ENCODE results near the gene HDDC3.

Gene HDDC3

DNA sequence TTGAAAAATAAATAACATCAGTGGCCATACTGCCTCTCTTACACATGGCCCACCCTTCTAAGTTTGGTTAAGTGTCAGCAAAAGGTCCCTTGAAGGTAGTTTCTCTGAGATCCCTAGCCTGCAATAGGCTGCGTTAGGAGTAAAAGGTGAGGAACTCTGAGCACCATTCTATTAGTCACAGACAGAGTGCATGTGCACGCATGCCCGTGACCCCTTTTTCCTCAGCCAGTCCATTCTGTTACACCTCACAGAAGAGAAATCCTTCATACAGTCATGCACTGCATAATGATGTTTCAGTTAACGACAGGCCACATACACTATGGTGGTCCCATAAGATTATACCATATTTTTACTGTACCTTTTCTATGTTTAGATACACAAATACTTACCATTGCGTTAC lies 34.9 kb upstream of the HDDC3 start:
- no peak overlapping the region for H2AK5ac ChIP-seq (ENCODE audit: low read length, severe bottlenecking)
- H3K27ac ChIP-seq (ENCODE audit: low read length, poor library complexity, severe bottlenecking), result no peak overlapping the region
- H3K4ac ChIP-seq (ENCODE audit: low read depth in 1 of 2, low read length in 2 of 2), result no peak overlapping the region
- H3K4me1 ChIP-seq (ENCODE audit: control insufficient read depth, insufficient read depth, low read depth, low read length), result no peaks in the 10 kb centered on the region
- H3K23ac ChIP-seq (ENCODE audit: low read length in 2 of 2), result no peak overlapping the region
- 98% methylated on average over 5 of the region's 5 CpGs for WGBS
- H3K4me3 ChIP-seq (ENCODE audit: insufficient read depth in 1 of 2, low read depth in 1 of 2, low read length in 2 of 2), result no peak overlapping the region
- no peak overlapping the region for H2BK15ac ChIP-seq (ENCODE audit: low read depth, poor library complexity, severe bottlenecking)
- peaks cover 9 to 66% of the 10 kb centered on the region in 2 experiments for H3K36me3 ChIP-seq (ENCODE audit: control insufficient read depth in 1 of 2, insufficient read depth in 2 of 2, low read depth in 1 of 2, low read length in 2 of 2)
- H3K27me3 ChIP-seq (ENCODE audit: control insufficient read depth in 1 of 2, insufficient read depth in 1 of 2, low read length in 2 of 2), result no peaks in the 10 kb centered on the region
- H2BK12ac ChIP-seq (ENCODE audit: low read length in 2 of 2), result no peak overlapping the region
- H3K79me1 ChIP-seq (replicated peaks; ENCODE audit: low read length, poor library complexity, severe bottlenecking), result peaks cover 2% of the 10 kb centered on the region
- no peak overlapping the region for H3K9ac ChIP-seq (ENCODE audit: low read length)
- DNase-seq, result no peak
- H3K4me2 ChIP-seq (ENCODE audit: low read length, poor library complexity, severe bottlenecking), result no peak overlapping the region
- no peak overlapping the region for H4K91ac ChIP-seq (ENCODE audit: low read length)
- no peak overlapping the region for H2BK120ac ChIP-seq (ENCODE audit: low read depth, low read length)
- no peak overlapping the region for H2AFZ ChIP-seq (ENCODE audit: low read depth, low read length)
- no peak overlapping the region for H3K18ac ChIP-seq (ENCODE audit: low read depth in 1 of 2, low read length in 2 of 2)
- H3K9me3 ChIP-seq (ENCODE audit: control insufficient read depth, low read length), result no peaks in the 10 kb centered on the region
- H2BK5ac ChIP-seq (ENCODE audit: low read depth, low read length, poor library complexity, severe bottlenecking), result no peak overlapping the region
- H3K14ac ChIP-seq (ENCODE audit: low read length in 2 of 2), result no peak overlapping the region
- no peak overlapping the region for H4K8ac ChIP-seq (ENCODE audit: low read length)

DNA sequence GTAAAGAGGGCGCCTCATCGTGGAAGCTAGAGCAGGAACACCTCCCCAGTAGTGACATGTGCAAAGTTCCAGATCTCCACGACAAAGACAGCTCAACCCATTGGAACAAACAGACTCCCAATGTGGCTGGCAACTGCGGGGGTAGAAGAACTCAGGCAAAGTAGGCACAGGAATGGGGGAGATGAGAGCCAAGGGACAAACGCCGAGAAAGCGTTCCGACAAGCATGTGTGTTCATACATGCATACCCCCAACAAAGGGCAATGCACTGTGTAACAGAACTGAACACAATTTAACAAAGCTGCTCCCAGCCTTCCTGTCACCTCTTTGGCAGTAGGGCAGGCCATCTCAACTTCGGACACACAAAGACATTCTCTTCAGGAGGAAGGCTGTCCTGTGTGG lies 33.9 kb upstream of the HDDC3 start:
- no peaks in the 10 kb centered on the region for H3K9me3 ChIP-seq (ENCODE audit: control insufficient read depth, low read length)
- H2BK5ac ChIP-seq (ENCODE audit: low read depth, low read length, poor library complexity, severe bottlenecking), result no peak overlapping the region
- no peak overlapping the region for H3K9ac ChIP-seq (ENCODE audit: low read length)
- no peak overlapping the region for H4K8ac ChIP-seq (ENCODE audit: low read length)
- no peak overlapping the region for H4K91ac ChIP-seq (ENCODE audit: low read length)
- peaks cover 3% of the 10 kb centered on the region for H3K79me1 ChIP-seq (replicated peaks; ENCODE audit: low read length, poor library complexity, severe bottlenecking)
- no peak overlapping the region for H2AK5ac ChIP-seq (ENCODE audit: low read length, severe bottlenecking)
- no peak overlapping the region for H3K18ac ChIP-seq (ENCODE audit: low read depth in 1 of 2, low read length in 2 of 2)
- H3K27ac ChIP-seq (ENCODE audit: low read length, poor library complexity, severe bottlenecking), result no peak overlapping the region
- H3K27me3 ChIP-seq (ENCODE audit: control insufficient read depth in 1 of 2, insufficient read depth in 1 of 2, low read length in 2 of 2), result no peaks in the 10 kb centered on the region
- WGBS, result 93% methylated on average over 8 of the region's 9 CpGs
- H3K36me3 ChIP-seq (ENCODE audit: control insufficient read depth in 1 of 2, insufficient read depth in 2 of 2, low read depth in 1 of 2, low read length in 2 of 2), result peaks cover 15 to 76% of the 10 kb centered on the region in 2 experiments
- no peak overlapping the region for H2AFZ ChIP-seq (ENCODE audit: low read depth, low read length)
- no peak overlapping the region for H3K4me3 ChIP-seq (ENCODE audit: insufficient read depth in 1 of 2, low read depth in 1 of 2, low read length in 2 of 2)
- H3K14ac ChIP-seq (ENCODE audit: low read length in 2 of 2), result no peak overlapping the region
- no peak for DNase-seq
- H3K4me2 ChIP-seq (ENCODE audit: low read length, poor library complexity, severe bottlenecking), result no peak overlapping the region
- no peak overlapping the region for H2BK15ac ChIP-seq (ENCODE audit: low read depth, poor library complexity, severe bottlenecking)
- no peak overlapping the region for H2BK12ac ChIP-seq (ENCODE audit: low read length in 2 of 2)
- H3K4me1 ChIP-seq (ENCODE audit: control insufficient read depth, insufficient read depth, low read depth, low read length), result no peaks in the 10 kb centered on the region
- H3K23ac ChIP-seq (ENCODE audit: low read length in 2 of 2), result no peak overlapping the region
- H3K4ac ChIP-seq (ENCODE audit: low read depth in 1 of 2, low read length in 2 of 2), result no peak overlapping the region
- no peak overlapping the region for H2BK120ac ChIP-seq (ENCODE audit: low read depth, low read length)

DNA sequence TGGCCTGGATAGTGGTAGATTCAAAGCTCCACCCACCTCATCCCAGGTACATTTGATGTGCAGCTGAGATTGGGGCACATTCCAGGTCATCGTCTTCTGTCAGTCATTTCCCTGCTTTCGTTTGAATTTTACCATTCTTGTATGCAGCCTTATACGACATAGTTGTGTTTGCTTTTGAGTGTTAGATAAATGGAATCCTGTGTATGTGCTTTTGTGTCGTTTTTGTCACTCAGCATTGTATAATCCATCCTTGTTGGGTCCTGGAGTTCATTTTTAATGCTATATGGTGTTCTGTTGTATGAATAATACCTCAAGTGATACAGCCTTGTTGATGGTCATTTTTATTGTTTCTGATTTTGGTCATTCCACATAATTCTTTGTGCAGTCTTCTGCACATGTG lies 29.7 kb upstream of the HDDC3 start:
- no peak overlapping the region for H2AK5ac ChIP-seq (ENCODE audit: low read length, severe bottlenecking)
- no peak overlapping the region for H3K4ac ChIP-seq (ENCODE audit: low read depth in 1 of 2, low read length in 2 of 2)
- no peak overlapping the region for H3K4me3 ChIP-seq (ENCODE audit: insufficient read depth in 1 of 2, low read depth in 1 of 2, low read length in 2 of 2)
- no peak overlapping the region for H4K8ac ChIP-seq (ENCODE audit: low read length)
- H4K91ac ChIP-seq (ENCODE audit: low read length), result no peak overlapping the region
- no peaks in the 10 kb centered on the region for H3K27me3 ChIP-seq (ENCODE audit: control insufficient read depth in 1 of 2, insufficient read depth in 1 of 2, low read length in 2 of 2)
- no peaks in the 10 kb centered on the region for H3K9me3 ChIP-seq (ENCODE audit: control insufficient read depth, low read length)
- H2BK12ac ChIP-seq (ENCODE audit: low read length in 2 of 2), result no peak overlapping the region
- no peak overlapping the region for H3K23ac ChIP-seq (ENCODE audit: low read length in 2 of 2)
- WGBS, result 88% methylated on average over 4 of the region's 4 CpGs
- H3K18ac ChIP-seq (ENCODE audit: low read depth in 1 of 2, low read length in 2 of 2), result no peak overlapping the region
- no peak overlapping the region for H3K14ac ChIP-seq (ENCODE audit: low read length in 2 of 2)
- no peak overlapping the region for H2BK5ac ChIP-seq (ENCODE audit: low read depth, low read length, poor library complexity, severe bottlenecking)
- no peak for DNase-seq
- no peak overlapping the region for H3K4me2 ChIP-seq (ENCODE audit: low read length, poor library complexity, severe bottlenecking)
- no peak overlapping the region for H2BK15ac ChIP-seq (ENCODE audit: low read depth, poor library complexity, severe bottlenecking)
- H3K79me1 ChIP-seq (replicated peaks; ENCODE audit: low read length, poor library complexity, severe bottlenecking), result peaks cover 13% of the 10 kb centered on the region
- H3K9ac ChIP-seq (ENCODE audit: low read length), result no peak overlapping the region
- peaks cover 10% of the 10 kb centered on the region for H3K4me1 ChIP-seq (ENCODE audit: control insufficient read depth, insufficient read depth, low read depth, low read length)
- peaks cover 33 to 50% of the 10 kb centered on the region in 2 experiments for H3K36me3 ChIP-seq (ENCODE audit: control insufficient read depth in 1 of 2, insufficient read depth in 2 of 2, low read depth in 1 of 2, low read length in 2 of 2)
- H2AFZ ChIP-seq (ENCODE audit: low read depth, low read length), result no peak overlapping the region
- no peak overlapping the region for H3K27ac ChIP-seq (ENCODE audit: low read length, poor library complexity, severe bottlenecking)
- H2BK120ac ChIP-seq (ENCODE audit: low read depth, low read length), result no peak overlapping the region

DNA sequence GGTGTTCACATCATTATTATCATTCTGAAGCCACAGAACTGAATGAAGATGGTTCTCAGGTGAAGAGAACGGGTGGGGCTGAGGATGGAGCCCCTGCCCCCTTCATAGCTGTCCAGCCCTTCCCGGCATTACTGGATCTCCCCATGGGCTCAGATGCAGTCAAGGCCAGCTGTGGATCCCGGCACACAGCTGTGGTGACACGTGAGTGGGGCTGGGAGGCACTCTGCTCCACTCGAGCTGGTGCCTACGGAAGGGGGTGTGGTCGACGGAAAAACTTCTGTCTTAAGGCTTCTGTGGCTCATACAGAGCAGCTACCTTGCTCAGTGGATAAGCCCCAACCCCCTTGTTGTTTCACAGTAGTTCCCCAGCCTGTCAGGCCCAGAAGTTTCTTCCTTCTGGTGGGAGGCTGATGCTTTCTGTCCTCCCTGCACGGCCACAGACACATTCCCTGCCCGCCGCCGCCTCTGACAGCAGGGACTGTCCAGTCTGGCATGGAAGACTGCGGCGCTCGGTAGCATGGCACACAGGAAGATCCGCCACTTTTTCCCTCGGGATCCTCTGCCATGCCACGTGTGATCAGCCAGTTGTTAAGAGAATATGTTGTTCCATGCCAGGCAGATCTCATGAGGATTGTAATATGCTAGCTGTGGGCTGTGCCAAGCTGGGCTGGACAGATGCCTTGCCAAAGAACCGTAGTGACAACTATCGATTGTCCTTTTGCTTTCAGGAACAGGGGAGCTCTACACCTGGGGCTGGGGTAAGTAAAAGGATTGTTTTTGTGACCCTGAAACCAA lies 28.1 kb upstream of the HDDC3 start:
- Histone ChIP-seq H3K14ac (ENCODE audit: low read length in 2 of 2) (no peak overlapping the region), H3K79me1 (replicated peaks; ENCODE audit: low read length, poor library complexity, severe bottlenecking) (peaks cover 15% of the 10 kb centered on the region), H3K4me3 (ENCODE audit: insufficient read depth in 1 of 2, low read depth in 1 of 2, low read length in 2 of 2) (no peak overlapping the region), H3K23ac (ENCODE audit: low read length in 2 of 2) (peak overlapping the region in 1 of 2 experiments; percentile 15), H2BK120ac (ENCODE audit: low read depth, low read length) (no peak overlapping the region), H2AFZ (ENCODE audit: low read depth, low read length) (no peak overlapping the region), H4K91ac (ENCODE audit: low read length) (peak overlapping the region; percentile 35), H3K9me3 (ENCODE audit: control insufficient read depth, low read length) (no peaks in the 10 kb centered on the region), H2BK12ac (ENCODE audit: low read length in 2 of 2) (no peak overlapping the region), H3K27me3 (ENCODE audit: control insufficient read depth in 1 of 2, insufficient read depth in 1 of 2, low read length in 2 of 2) (no peaks in the 10 kb centered on the region), H4K8ac (ENCODE audit: low read length) (no peak overlapping the region), H3K18ac (ENCODE audit: low read depth in 1 of 2, low read length in 2 of 2) (no peak overlapping the region), H3K9ac (ENCODE audit: low read length) (no peak overlapping the region), H3K4me1 (ENCODE audit: control insufficient read depth, insufficient read depth, low read depth, low read length) (peaks cover 14% of the 10 kb centered on the region), H3K27ac (ENCODE audit: low read length, poor library complexity, severe bottlenecking) (no peak overlapping the region), H2BK15ac (ENCODE audit: low read depth, poor library complexity, severe bottlenecking) (no peak overlapping the region), H2BK5ac (ENCODE audit: low read depth, low read length, poor library complexity, severe bottlenecking) (no peak overlapping the region), H3K4me2 (ENCODE audit: low read length, poor library complexity, severe bottlenecking) (no peak overlapping the region), H3K4ac (ENCODE audit: low read depth in 1 of 2, low read length in 2 of 2) (no peak overlapping the region), H3K36me3 (ENCODE audit: control insufficient read depth in 1 of 2, insufficient read depth in 2 of 2, low read depth in 1 of 2, low read length in 2 of 2) (peaks cover 29 to 37% of the 10 kb centered on the region in 2 experiments), H2AK5ac (ENCODE audit: low read length, severe bottlenecking) (no peak overlapping the region)
- no peak for DNase-seq
- 96% methylated on average over 20 of the region's 20 CpGs for WGBS

All from mesenchymal stem cell (in vitro differentiated cells and primary cell).